Spleen (tissue), 7 donors: ENCODE data around the gene GRIN1.

Experiments
- CTCF ChIP-seq, 11 experiments: fragments of 200-600 bp in 7 of 11; fragments of 450-650 bp in 4 of 11; sonication (generic) in 4 of 11; IDR thresholded peaks in 8 of 11; conservative IDR thresholded peaks in 3 of 11; 1 replicate in 7 of 11; 2 replicates in 4 of 11; pipeline versions ENCODE4 v1.4.0 to v1.8.0; 2016 to 2021; ENCODE audit warnings: antibody characterized with exemption in 11 of 11, inconsistent platforms in 4 of 11, mild to moderate bottlenecking in 1 of 11
- POLR2A ChIP-seq, 3 donors: fragments of 450-650 bp; IDR thresholded peaks; one replicate each; pipeline ENCODE4 v1.5.1; 2017; ENCODE audit warnings: antibody characterized with exemption in 3 of 3, mild to moderate bottlenecking in 1 of 3
- POLR2AphosphoS5 ChIP-seq, 3 donors: sonication (generic); formaldehyde crosslinking; IDR thresholded peaks; one replicate each; pipeline ENCODE4 v1.5.1; 2017; ENCODE audit warnings: antibody characterized with exemption in 3 of 3
- donor health status: DM: no; HTN: no; CAD: no; lungs with moderate emphysema.
- donor health status: DM: no; HTN: no; CAD: no.
- donor health status: DM: no; HTN: no; CAD: no.

- no peak for TF ChIP-seq CTCF (IDR thresholded peaks at IDR 0.05 in 8 of 11, conservative IDR thresholded peaks at IDR 0.05 in 3 of 11)
- no peak for TF ChIP-seq POLR2A (IDR thresholded peaks at IDR 0.05)
- no peak for TF ChIP-seq POLR2AphosphoS5 (IDR thresholded peaks at IDR 0.05)
These were observed 60.6 kb downstream of the GRIN1 start for GRCh38 chr9:137199411-137200121.
